ENCODE results near the gene AKAP8.

GRCh38 chr19:15402411-15403150 is 23.0 kb upstream of the AKAP8 start:
- TF ChIP-seq FOXK2 (IDR thresholded peaks at IDR 0.05) = no peak
- no peak for TF ChIP-seq CTBP1 (IDR thresholded peaks at IDR 0.05; ENCODE audit: borderline replicate concordance)
- TF ChIP-seq ZNF384 (IDR thresholded peaks at IDR 0.05) = no peak

Data from HEK293T (cell line).